ENCODE measurements around the gene RET. TPM values are rescaled to one million over a fixed set of nuclear protein-coding genes. Genes with fewer than 3 reads are reported as not detected.
A peak's percentile ranks its signal among the peaks of the same experiment; 100 is the strongest.

Gene RET
- total RNA-seq, 1 donor from 2014 or later: 8.4 TPM

DNA sequence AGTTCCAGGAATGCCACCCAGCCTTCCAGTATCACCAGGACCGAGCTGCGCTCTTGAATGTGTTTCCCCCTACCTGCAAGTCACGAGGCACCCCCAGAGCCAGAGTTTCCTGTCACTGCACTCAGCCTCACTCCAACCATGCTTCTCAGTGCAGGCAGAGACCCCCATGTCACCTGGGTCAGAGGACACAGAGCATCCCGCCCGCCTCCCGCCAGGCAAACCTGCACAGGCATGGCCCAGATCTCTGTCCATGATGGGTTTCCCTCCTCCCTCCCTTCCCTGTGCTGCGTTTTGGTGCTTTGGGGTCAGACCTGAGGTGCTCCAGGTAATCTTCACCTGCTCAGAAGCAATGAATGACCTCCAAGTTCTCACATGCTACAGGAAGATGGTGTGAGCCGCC, 3.1 kb upstream of the RET start:
- ATAC-seq (no peak), DNase-seq (peak; percentile 19)
- intact Hi-C loops (cut with micrococcal nuclease): no loop called here

DNA sequence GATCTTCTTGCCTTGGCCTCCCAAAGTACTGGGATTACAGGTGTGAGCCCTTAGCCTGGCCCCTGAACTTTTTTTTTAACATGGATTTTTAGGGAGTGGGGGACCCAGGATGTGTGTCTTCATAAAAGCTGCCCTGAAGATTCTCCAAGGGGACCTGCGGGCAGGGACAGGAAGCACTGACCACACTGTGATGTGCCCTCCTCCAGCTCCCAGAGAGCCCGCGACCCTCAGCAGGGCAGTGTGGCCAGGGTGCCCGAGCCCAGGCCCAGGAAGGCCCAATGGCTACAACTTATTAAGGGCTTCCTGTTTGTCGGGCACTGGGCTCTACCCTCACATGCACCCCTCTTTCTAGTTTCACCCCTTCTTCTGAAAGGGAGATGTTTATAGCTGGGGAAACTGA, 2.5 kb upstream of the RET start:
- ATAC-seq (no peak), DNase-seq (peak; percentile 2)
- intact Hi-C loops (cut with micrococcal nuclease): no loop called here

GRCh38 chr10:43074827-43075611, 1.9 kb upstream of the RET start:
- ATAC-seq: no peak
- intact Hi-C loops (cut with micrococcal nuclease): no loop called here
- peak; percentile 16 for DNase-seq

DNA sequence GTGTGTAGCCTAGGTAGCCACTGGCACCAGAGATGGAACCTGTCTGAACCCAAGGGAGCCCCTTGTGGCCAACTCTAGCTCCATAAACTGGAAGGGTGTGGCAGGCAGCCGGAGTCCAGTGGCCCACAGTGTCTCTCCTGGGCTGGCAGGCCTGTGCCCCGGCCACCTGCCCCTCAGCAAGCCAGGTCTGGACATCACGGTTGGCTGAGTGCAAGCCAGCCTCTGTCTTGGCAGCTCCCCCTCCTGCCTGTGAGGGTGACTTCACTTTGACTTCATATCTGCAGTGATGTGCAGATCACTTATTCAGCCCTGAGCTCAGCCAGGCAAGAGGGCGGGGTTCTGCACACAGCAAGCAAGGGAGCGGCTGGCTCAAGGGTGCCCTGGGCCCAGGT, 1.3 kb upstream of the RET start:
- DNase-seq (peak; percentile 25), ATAC-seq (no peak)
- intact Hi-C loops (cut with micrococcal nuclease): no loop called here

GRCh38 chr10:43076311-43076875, 476 bp upstream of the RET start:
- peak; percentile 62 for ATAC-seq

GRCh38 chr10:43077421-43078171, 727 bp downstream of the RET start:
- intact Hi-C loops (cut with micrococcal nuclease): no loop called here
- peak; percentile 13 for ATAC-seq
- DNase-seq: no peak

More at GRCh38 chr10:43076311-43076875, 476 bp upstream of the RET start:
- intact Hi-C loops (cut with micrococcal nuclease): no loop called here
- DNase-seq: peak; percentile 58

DNA sequence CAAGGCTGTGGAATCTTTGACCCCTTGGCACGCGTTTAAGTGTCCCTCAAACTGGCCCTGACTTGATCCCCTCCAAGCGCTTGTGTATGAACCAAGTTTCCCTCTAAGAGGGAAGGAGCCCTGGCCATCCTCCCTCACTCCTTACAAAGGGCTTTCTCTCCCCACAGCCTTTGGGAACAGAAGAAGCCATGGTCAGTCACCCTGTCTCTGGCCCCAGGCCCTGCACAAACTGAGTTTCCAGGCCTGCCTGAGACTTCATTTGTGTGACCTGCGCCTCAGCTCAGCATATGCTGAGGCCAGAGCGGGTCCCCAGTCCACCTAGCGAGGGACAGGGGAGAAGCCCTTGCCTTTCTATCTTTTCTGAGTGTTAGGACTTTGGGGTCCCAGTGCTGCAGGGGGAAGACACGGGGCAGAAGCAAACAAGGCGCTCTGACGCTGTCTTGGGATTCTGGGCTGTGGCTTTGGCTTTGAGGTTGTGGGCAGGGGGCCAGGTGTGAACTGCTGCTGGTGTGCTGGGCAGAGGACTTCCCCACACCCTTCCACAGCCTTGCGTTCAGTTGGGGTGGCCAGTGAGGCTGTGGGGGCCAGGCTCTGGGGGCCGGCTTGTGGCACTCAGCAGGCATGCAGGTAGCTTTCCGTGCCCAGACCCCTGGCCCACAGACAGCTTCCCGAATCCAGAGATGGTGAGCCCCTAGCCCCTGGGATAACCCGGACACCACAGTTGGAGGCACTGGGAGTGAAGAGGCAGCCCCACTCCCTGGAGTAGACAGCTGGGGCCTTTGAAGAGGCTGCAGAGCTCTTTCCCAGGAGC, 1.5 kb downstream of the RET start:
- ATAC-seq: no peak

GRCh38 chr10:43078986-43079273, 2.1 kb downstream of the RET start:
- ATAC-seq: peak; percentile 54
- intact Hi-C loops (cut with micrococcal nuclease): no loop called here
- DNase-seq: peak; percentile 79

More for the DNA sequence above, 1.5 kb downstream of the RET start:
- DNase-seq: no peak
- intact Hi-C loops (cut with micrococcal nuclease): no loop called here

GRCh38 chr10:43079856-43080255, 3.0 kb downstream of the RET start:
- intact Hi-C loops (cut with micrococcal nuclease): no loop called here
- ATAC-seq (no peak), DNase-seq (no peak)

GRCh38 chr10:43082087-43082486, 5.2 kb downstream of the RET start:
- DNase-seq: no peak
- intact Hi-C loops (cut with micrococcal nuclease): no loop called here
- ATAC-seq: no peak

DNA sequence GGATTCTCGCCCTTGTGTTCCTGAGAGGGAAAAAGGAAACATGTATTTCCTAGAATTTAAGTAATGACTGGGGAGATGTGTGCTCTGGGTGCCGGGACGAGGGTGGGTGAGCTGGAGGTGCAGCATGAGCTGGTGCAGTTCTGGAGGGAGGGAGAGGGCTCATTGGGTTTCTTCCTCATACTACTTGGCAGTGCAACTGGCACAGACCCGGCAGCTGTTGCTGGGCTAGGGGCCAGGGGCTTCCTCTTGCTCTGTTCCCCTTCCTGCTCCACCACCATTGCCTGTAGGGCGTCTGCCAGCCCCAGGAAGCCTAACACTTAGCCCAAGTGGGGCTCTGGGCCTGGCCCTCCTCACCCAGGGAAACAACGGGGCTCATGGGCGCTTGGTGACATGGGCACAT, 5.9 kb downstream of the RET start:
- DNase-seq: no peak
- ATAC-seq: peak; percentile 11
- intact Hi-C loops (cut with micrococcal nuclease): no loop called here

- intact Hi-C loops (cut with micrococcal nuclease): no loop called here
- ATAC-seq (no peak), DNase-seq (no peak)
These were observed 6.9 kb downstream of the RET start for GRCh38 chr10:43083764-43084163.

- DNase-seq (no peak), ATAC-seq (no peak)
- intact Hi-C loops (cut with micrococcal nuclease): no loop called here
These were observed 7.9 kb downstream of the RET start for GRCh38 chr10:43084812-43085211.

DNA sequence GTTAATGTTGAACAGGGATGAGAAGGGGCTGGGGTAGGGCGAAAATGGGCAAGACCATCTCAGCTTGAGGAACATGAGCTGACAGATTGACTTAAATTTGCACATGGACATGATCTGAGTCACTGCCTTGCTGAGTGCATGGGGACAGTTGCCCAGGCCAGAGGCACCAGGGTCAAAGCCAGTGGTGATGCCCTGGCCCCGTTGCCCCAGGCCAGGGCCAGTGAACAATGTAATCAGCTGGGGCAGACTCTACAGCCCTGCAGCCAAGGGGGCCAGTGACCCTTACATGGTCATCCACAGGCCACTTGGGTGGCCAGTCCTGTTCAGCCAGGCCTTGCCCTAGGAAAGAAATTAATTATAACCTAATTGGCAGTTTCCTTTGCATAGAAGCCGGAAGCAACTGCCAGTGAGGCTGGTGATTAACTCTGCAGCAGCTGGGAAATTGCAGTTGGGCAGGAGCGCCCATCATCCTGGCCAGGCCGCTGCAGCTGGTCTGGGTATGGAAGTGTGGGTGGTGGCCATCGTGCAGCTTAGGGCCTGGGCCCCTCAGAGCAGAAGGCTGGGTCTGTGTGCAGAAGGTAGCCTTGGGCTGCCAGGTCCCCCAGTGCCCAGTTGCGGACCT, 9.6 kb downstream of the RET start:
- no peak for ATAC-seq
- intact Hi-C loops (cut with micrococcal nuclease): no loop called here
- DNase-seq: no peak

- ATAC-seq (no peak), DNase-seq (no peak)
- intact Hi-C loops (cut with micrococcal nuclease): no loop called here
These were observed 12.7 kb downstream of the RET start for GRCh38 chr10:43089519-43089918.

DNA sequence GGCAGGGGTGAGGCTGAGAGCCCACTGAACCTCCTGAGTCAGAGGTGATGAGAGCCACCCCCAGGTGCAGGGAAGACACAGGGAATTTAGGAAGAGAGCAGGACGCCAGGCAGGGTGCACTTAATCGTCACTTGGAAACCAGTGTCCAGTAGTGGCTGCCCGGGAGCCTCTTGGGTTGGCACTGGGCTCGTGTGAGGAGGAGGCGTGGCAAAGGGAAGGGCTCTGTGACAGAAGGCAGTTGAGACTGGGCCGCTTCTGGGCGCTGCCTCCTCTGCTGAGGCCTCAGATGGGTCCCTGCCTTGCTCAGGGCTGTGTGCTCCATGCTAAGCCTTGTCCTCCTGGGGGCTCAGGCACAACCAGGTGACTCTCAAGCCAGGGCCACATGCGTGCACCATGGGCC, 13.3 kb downstream of the RET start:
- ATAC-seq: peak; percentile 63
- no peak for DNase-seq
- intact Hi-C loops (cut with micrococcal nuclease): loop anchor here (10.0 kb wide), 1 partner anchor 215 kb away; no protein-coding TSS in a partner anchor

- intact Hi-C loops (cut with micrococcal nuclease): loop anchor here (10.0 kb wide), 1 partner anchor 216 kb away; no protein-coding TSS in a partner anchor
- DNase-seq (no peak), ATAC-seq (no peak)
These were observed 13.8 kb downstream of the RET start for GRCh38 chr10:43090664-43091063.

DNA sequence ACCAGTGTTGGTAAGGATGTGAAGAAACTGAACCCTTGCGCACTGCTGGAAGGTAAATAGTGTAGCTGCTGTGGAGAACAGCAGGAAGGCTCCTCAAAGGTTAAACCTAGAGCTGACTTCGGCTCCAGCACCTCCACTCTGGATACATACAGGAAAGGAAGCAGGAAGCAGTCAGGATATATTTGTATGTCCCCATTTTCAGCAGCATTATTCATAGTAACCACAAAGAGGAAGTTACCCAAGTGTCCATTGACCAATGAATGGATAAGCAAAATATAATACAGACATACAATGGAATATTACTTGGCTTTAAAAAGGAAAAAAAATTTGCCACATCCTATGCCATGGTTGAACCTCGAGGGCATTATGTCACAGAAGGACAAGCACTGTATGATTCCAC, 15.0 kb downstream of the RET start:
- intact Hi-C loops (cut with micrococcal nuclease): loop anchor here (10.0 kb wide), 1 partner anchor 217 kb away; no protein-coding TSS in a partner anchor
- ATAC-seq: no peak
- no peak for DNase-seq

- DNase-seq: no peak
- intact Hi-C loops (cut with micrococcal nuclease): loop anchor here (10.0 kb wide), 1 partner anchor 219 kb away; no protein-coding TSS in a partner anchor
These were observed 16.7 kb downstream of the RET start for GRCh38 chr10:43093423-43094076.

More at GRCh38 chr10:43093423-43094076, 16.7 kb downstream of the RET start:
- ATAC-seq: peak; percentile 61

Measured in left ventricle myocardium superior (tissue), 1 donor.